Sciatic nerve (tissue), 2 donors: ENCODE measurements around the gene CDKL4. TPM values are rescaled to one million over a fixed set of nuclear protein-coding genes. Genes with fewer than 3 reads are reported as not detected.
"Not testable (repeated sequence)": the region's sequence is repeated elsewhere in the genome, so short reads cannot be mapped to it uniquely, and the experiment has no call there.

Experiments used
- ATAC-seq: fragments of 200-7000 bp; cut with Tn5 transposase; one replicate; pipeline ENCODE4 v1.9.1; 2020; ENCODE audit warnings: mild to moderate bottlenecking, moderate library complexity
- DNase-seq: peaks from one replicate; pipeline ENCODE4 v3.0.0-alpha.2; 2020; ENCODE audit warnings: low spot score
- intact Hi-C: fragments of 100-400 bp; cut with DNase I; formaldehyde crosslinking; loops from one replicate; pipeline ENCODE4 v1.14.2; 2022
- total RNA-seq: library from RNA; stranded (reverse); fragmentation: NEBNext Ultra II Directional; extraction: Animal tissue kit (Norgen Biotek cat#: 25700); gene quantifications from one replicate; pipeline ENCODE4 v1.2.1, GENCODE V29; 2021
- donor health status: DM: no; HTN: no; CAD: no.
- donor health status: DM: no; HTN: no; CAD: no.

Gene CDKL4
- total RNA-seq, 1 donor from 2014 or later: 0.53 TPM

DNA sequence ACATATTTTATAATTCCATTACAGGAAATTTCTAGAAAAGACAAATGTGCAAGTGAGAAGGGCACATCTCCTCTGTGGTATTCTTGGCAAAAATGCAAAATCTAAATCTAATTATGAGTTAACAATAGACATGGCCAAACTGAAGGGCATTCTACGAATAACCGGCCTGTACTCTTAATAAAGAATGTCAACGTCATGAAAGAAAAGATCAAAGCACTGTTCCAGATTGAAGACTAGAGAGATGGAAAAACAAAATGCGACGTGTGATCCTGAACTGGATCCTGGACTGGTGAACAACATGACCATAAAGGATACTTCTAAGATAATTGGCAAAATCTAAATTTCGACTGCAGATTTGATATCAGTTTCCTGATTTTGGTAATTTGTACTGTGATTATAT is 3.0 kb downstream of the CDKL4 start:
- ATAC-seq (no peak), DNase-seq (no peak)
- intact Hi-C loops: no loop called here

DNA sequence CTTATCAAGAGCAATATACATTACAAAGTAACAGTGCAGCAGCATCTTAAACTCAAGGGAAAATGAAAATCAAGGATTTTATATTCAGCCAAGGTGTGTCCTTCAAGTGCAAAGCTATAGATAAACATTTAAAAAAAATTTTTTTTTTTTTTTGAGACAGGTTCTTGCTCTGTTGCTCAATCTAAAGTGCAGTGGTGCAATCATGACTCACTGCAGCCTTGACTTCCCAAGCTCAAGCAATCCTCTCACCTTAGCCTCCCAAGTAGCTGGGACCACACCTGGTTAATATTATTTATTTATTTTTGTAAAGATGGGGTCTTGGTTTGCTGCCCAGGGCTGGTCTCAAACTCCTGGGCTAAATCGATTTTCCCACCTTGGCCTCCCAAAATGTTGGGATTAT is 9.0 kb downstream of the CDKL4 start:
- no peak for ATAC-seq
- intact Hi-C loops: no loop called here
- DNase-seq: no peak

DNA sequence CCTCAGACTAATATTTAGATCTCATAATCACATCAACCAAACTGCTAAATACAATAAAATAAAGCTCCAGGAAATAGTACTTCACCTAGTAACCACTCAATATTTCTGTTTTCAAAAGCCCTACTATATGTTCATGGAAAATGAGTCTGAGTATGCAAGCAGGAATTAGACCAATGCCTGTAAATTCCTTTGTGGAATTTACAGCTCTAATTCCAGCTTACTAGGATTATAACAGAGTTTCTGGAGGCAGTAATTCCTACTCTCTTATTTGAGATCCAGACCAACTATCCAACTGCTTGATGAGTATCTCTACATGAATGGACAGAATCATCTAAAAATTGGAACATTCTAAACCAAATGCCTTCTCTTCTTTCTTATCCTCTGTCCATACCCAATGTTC is 11.6 kb downstream of the CDKL4 start:
- intact Hi-C loops: no loop called here
- DNase-seq (no peak), ATAC-seq (no peak)

DNA sequence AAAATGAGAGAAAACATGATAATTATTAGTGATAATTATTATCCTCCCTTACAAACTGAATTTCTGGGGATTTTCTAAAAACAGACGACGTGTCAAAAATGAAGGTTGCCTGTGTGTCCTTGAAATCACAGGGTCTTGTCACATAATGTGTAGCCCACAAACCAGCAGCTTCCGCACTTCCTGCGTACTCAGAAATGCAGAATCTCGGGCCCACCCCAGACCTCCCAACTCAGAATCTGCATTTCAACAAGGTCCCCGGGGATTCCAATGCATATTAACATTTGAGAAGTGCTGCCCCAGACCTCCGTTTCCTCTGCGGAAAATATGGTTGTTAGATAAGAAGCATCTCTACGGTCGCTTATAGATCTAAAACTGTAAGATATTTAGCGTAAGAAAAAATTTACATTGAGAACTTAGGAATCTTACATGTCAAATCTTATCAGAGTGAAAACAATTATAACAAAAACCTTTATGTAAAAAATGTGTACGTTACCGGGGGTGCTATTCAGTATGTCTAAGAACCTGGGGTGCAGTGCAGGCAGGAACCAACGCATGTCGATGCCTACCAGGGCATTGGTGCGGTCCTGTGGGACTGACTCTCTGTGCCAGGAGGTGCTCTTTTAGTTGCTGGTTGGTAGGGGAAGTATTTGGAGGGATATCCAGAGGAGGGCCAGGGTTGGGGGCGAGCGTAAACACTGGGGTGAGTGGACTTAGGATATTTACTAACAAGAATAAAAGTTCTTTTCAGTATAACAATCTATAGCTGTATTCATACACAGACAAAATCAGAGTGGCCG is 15.2 kb downstream of the CDKL4 start:
- ATAC-seq: no peak
- intact Hi-C loops: loop anchor here (5.0 kb wide), 1 partner anchor 166 kb away; no protein-coding TSS in a partner anchor
- DNase-seq: no peak

DNA sequence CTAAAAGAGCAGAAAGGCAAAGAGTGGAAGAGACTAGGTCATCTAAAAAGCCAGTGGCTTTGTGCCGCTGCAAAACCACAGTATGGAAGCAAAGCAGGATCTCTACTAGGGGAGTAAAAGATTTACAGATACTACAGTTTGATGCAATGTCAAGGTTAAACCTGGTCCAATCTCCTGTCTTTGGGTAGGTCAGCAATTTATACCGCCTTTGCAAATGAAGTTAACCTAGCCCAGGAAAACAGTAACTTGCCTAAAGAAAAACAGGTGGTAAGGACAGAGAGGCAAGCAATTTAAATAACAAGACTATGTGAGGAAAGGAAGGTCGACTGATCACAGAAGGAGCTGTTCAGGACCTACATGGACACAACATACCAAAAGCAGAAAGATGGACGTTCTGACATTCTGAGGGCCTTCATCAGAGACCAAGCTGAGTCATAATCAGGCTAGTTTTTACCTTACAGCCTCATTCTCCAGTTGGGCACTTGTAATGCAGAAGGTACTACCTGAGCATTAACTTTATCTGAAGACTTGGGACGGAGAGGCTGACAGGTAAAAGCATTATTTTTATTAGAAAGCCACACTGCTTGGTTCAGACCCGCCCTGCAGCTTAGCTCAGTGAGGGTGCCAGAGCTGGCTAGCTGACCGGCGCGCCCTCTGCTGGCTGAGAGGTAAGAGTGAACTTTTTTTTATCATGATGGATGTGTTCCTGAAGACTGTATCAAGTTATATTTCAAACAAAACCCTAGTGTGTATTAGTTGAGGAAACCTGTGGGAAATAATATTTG is 15.9 kb downstream of the CDKL4 start:
- peak; percentile 87 for DNase-seq
- peak; percentile 89 for ATAC-seq
- intact Hi-C loops: loop anchor here (5.0 kb wide), 1 partner anchor 166 kb away; no protein-coding TSS in a partner anchor

DNA sequence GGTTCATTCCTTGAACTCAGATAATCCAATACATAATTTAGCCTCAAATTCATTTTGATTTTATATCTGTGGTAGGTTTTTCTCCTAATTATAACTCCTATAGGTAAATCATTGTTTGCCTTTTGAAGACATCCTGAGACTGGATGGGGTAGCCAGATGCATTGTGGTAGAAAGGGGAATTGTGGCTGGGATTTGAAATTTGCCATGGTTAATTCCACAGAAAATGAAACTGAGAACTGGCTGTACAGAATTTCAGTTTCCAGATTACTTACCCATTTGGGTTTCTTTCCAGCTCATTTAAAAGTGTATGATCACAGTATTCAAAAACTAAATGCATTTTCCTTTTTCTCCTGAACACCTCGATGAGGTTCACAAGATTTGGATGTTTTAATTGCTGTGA is 18.2 kb downstream of the CDKL4 start:
- ATAC-seq (no peak), DNase-seq (no peak)
- intact Hi-C loops: loop anchor here (5.0 kb wide), 1 partner anchor 163 kb away; no protein-coding TSS in a partner anchor

DNA sequence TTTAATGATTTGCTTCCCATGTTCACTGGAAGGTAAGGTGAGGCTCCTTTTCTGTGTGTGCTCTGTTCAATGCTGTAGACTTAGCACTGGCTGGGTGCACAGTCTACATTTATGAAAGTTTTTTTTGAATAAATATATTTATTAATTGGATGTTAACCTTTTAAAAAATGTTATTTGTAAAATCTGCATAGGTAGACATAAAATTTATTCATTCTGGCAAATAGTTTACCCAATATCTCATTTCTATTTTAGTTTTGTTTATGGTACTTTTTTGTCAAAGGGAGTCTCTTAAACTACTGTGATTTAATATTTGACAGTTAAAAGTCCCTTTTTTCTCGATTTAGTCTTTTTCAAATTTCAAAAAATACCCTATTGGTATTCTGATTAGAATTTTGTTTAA is 19.9 kb downstream of the CDKL4 start:
- DNase-seq (no peak), ATAC-seq (no peak)
- intact Hi-C loops: no loop called here

DNA sequence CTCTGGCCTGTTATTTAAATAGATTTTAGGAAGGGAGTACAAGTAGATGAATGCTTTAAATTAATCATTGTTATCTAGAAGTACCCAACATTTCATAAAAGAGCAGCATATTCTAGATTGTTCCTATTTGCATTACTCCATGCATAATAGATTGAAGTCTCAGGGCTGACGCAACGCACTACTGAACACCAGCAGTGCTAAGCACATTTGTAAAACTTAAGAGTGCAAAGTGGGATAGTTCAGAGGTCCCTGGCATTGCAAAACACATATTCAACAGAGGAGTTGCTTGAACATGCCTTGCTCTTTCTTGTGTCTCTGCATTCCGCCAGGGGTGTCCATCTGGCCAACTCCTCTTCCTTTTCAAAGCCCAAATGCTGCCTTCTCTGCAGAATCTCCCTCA is 22.3 kb downstream of the CDKL4 start:
- DNase-seq: no peak
- ATAC-seq: no peak
- intact Hi-C loops: no loop called here

DNA sequence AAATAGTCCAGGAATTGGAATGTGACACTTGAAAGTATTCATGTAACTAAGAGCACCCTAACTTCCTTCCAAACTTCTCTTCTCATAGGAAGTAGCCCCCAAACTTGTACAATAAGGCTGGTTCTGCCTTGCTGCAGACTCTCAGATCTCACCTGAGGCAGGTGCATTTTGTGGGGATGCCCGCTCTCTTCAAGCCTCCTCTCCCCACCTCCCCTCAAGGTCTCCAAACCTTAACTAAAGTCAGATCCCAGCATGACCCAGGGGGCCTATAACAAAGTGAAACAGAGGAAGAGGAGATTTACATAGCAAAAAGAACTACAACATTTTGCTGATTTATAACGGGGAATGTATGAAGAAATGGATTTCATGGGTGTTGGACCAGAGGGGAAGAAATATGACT is 23.6 kb downstream of the CDKL4 start:
- ATAC-seq (no peak), DNase-seq (no peak)
- intact Hi-C loops: no loop called here

DNA sequence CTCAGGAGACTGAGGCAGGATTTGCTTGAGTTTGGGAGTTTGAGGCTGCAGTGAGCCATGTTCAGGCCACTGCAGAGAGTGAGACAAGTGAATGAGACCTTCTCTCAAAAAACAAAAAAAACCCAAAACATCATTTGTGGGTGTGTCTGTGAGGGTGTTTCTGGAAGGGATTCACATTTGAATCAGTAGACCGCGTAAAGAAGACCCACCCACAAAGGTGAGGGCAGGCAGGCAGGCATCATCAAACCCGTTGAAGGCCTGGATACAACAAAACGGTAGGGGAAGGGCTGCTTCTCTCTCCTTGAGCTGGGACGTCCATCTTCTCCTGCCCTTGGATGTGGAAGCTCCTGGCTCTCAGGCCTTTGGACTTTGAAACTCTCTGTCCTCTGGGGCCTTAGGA is 25.4 kb downstream of the CDKL4 start:
- no peak for DNase-seq
- intact Hi-C loops: no loop called here
- ATAC-seq: no peak

DNA sequence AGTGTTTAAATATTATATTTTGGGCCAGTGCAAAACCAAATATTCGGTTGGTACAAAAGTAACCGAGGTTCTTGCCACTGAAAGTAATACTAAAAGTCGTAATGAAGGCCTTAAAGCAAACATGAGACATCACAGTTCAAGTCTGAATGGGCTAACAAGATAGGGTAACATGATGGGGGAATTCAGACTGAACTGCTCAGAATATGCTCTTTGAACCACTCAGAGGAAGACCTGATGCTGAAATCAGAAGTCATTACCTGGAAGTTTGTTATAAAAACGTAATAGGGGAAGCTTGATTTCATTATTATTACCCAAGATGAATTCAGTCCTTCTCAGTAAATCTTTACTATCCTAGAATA is 26.6 kb downstream of the CDKL4 start:
- intact Hi-C loops: no loop called here
- DNase-seq: no peak
- no peak for ATAC-seq

DNA sequence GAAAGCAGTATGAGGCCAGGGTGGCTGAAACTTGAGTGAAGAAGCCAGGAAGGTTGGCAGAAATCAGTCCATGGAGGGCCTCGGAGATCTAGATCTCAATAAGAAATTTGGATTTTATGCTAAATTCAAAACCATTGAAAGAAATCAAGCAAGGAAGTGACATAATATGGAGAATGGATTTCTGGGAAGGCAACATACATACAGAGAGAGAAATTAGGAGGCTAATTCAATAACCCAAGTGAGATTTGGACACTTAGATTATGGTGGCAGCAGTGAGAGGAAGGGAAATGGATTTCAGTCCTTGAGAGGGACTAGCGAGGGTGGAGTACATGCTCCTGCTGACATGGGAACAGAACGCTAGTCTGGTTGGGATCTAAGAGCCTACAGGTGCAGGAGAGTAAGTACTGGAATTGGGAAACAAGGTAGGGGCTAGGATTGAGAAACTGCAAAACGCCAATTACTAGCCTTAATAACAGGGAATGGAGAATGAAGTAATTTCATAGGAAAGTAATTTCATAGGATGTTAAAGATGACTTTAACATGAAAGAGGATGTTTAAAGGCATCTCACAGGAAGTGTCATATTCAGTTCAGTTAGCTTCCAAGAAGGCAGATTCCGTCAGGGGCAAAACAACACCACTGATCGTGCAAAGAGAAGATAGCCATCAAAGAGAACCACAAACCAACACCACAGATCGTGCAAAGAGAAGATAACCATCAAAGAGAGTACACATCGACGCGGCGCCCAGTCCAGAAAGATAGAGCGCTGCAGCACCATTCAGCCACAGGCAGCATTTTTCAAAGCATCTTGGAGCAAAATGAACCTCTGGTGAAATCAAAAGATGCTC is 27.2 kb downstream of the CDKL4 start:
- DNase-seq: no peak
- intact Hi-C loops: no loop called here
- ATAC-seq: no peak

DNA sequence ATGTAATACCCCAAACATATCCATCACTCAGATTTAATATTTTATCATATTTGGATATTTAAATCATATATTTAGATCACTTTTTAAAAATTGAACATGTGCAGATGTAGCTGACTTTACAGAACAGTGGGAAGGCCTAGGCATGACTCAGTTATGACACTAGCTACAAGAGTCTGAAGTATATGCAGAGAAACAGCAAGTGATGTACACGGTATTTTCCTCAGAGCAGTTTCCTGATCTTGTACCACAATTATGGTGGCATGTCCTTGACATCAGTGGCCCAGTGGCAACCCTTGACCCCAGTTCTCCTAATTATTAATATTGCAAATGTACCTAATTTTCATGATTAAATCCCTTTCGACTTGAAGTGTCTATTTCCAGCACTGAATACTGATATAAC is 28.2 kb downstream of the CDKL4 start:
- ATAC-seq: no peak
- intact Hi-C loops: no loop called here
- DNase-seq: no peak

DNA sequence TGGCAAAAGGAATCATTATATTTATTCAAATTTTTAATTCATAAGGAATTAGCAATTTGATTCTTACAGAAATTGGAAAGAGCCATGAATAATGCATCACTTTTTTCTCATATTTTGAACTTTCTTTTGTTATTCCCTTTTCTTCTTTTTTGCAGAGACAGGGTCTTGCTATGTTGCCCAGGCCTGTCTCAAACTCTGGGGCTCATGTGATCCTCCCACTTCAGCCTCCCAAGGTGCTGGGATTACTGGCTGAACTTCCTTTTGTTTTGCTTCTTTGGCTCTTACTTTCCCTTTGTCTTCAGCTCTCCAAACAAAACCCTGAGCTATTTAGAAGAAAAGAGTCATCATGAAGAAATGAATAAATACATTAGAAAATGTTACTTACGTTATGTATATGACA is 30.8 kb downstream of the CDKL4 start:
- no peak for DNase-seq
- intact Hi-C loops: no loop called here
- no peak for ATAC-seq

DNA sequence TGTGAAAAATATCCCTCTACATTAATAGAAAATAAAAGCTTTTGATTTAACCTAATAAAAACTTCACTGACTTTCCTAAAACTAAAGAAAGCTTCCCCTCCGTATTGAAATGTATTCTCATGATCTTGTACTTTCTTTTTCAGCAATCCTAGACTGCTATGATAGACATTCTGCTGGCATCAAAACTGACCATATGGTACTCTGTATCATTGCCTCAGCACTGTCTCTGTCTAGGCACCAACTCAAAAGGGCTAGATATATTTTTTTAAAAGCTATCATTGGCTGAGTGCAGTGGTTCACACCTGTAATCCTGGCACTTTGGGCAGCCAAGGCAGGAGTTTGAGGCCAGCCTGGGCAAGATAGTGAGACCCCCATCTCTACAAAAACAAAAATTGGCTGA is 32.9 kb downstream of the CDKL4 start:
- intact Hi-C loops: no loop called here
- ATAC-seq (no peak), DNase-seq (no peak)

DNA sequence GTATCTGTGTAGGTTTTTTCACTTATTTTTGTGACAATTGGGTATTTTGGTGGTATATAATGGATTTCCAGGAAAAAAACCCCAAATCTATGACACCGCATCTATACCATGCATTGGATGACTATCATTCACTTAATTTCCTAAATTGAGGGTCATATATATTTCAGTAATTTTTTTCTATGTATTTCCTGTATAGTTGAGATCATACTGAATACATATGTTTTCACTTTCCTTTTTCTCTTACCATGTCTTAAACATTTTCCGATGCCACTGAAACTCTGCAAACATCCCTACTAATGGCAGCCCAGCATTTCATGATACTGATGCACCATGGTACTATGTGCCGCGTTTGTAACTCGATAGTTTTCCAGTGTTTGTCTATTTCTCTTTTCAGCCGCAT is 40.4 kb downstream of the CDKL4 start:
- intact Hi-C loops: no loop called here

DNA sequence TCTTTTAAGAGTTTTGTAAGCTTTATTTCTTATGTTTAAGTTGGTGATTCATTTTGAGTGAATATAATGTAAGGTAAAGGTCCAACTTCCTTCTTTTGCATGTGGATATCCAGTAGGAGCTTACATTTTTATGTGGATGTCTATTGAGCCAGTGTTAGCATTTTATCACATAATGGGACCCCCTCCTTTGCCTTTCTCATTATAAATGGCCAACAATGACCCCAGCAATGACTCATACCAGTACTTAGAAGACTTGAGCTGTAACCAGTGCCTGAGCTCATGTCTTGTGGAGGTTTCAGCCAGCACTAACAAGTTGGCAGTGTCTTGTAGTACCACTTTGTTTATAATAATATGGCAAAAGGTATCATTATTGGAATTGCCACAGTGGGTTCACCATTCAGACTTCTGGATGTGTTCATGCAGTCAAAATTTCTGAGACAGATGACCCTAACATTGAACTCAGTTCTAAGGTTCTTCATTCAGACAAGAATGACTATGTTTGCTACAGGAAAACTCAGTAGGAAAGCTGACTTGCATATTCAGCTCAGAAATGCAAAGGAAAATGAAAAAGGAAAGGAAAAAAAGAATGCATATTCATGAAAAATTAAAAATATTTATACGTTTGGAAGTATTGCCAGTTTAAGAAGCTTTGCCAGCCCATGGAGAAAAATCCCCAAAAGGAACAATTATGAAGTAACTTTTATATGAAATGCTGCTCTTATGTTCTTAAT is 41.0 kb downstream of the CDKL4 start:
- no peak for ATAC-seq
- no peak for DNase-seq
- intact Hi-C loops: no loop called here

More for the DNA sequence above, 40.4 kb downstream of the CDKL4 start:
- ATAC-seq: no peak
- DNase-seq: no peak

DNA sequence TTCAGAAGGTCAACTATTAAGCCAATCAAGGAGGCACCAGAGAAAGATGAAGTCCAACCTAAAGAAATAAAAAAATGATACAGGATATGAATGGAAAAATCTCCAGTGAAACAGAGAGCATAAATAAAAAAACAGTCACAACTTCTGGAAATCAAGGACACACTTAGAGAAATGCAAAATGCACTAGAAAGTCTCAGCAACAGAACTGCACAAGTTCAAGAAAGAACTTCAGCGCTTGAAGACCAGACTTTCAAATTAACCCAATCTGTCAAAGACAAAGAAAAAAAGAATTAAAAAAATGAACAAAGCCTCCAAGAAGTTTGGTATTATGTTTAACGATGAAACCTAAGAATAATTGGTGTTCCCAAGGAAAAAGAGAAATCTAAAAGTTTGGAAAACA is 46.8 kb downstream of the CDKL4 start:
- DNase-seq, ATAC-seq, intact Hi-C loops: not testable (repeated sequence)

DNA sequence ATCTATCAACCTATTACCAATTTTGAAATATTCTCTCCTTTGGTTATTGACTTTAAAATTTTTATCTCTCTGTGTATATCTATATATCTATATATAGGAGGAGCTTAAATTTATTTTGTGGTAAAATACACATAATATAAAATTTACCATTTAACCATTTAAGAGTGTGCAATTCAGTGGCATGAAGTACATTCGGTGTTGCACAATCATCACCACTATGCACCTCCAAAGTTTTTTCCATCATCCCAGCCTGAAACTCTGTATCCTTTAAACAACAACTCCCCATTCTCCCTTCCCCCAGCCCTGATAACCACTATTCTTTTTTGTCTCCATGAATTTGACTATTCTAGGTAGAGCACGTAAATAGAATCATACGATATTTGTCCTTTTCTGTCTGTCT is 49.1 kb downstream of the CDKL4 start:
- no peak for DNase-seq
- intact Hi-C loops: no loop called here
- no peak for ATAC-seq
